Keratinocyte (primary cell): ENCODE data around the gene KIAA1958. TPM values are rescaled to one million over a fixed set of nuclear protein-coding genes. Genes with fewer than 3 reads are reported as not detected.

ENCODE experiments used
- DNase-seq: peaks from one replicate; pipeline ENCODE4 v3.0.0-alpha.2; 2011; ENCODE audit warnings: low read depth, missing footprints, low spot score
- FAIRE-seq: peaks from 2 replicates; lab custom pipeline; 2011; peaks lifted over from hg19 to GRCh38; lab: Jason Lieb, UNC
- H2AFZ ChIP-seq: 2 replicates; pipeline ENCODE4 v1.6.0; 2012; ENCODE audit warnings: low read length, control low read depth, inconsistent platforms; ENCODE audit not compliant: control insufficient read depth
- H3K27ac ChIP-seq: 2 replicates; pipeline ENCODE4 v1.5.1; 2011; ENCODE audit warnings: low read length; ENCODE audit not compliant: control insufficient read depth, insufficient read depth
- H3K27me3 ChIP-seq: 3 replicates; pipeline ENCODE4 v1.6.0; 2011; ENCODE audit warnings: low read length; ENCODE audit not compliant: control insufficient read depth, insufficient read depth; ENCODE audit errors: extremely low read depth
- H3K36me3 ChIP-seq, 2 experiments: 2 replicates in 1 of 2; 3 replicates in 1 of 2; pipeline ENCODE4 v1.5.1; 2011; ENCODE audit warnings: low read length in 2 of 2, mild to moderate bottlenecking in 1 of 2; ENCODE audit not compliant: control insufficient read depth in 2 of 2, insufficient read depth in 2 of 2; ENCODE audit errors: extremely low read depth in 1 of 2
- H3K4me1 ChIP-seq: 3 replicates; pipeline ENCODE4 v1.5.1; 2011; ENCODE audit warnings: low read length; ENCODE audit not compliant: control insufficient read depth, insufficient read depth; ENCODE audit errors: extremely low read depth
- H3K4me2 ChIP-seq: 3 replicates; pipeline ENCODE4 v1.6.0; 2011; ENCODE audit warnings: low read depth, low read length; ENCODE audit not compliant: control insufficient read depth, insufficient read depth; ENCODE audit errors: extremely low read depth
- H3K4me3 ChIP-seq, 3 experiments: fragments of 200-600 bp in 1 of 3; sonication (generic) in 1 of 3; 2 replicates in 2 of 3; 3 replicates in 1 of 3; pipeline ENCODE4 v1.5.1; 2011 to 2016; ENCODE audit warnings: low read length in 3 of 3, mild to moderate bottlenecking in 3 of 3, control low read depth in 2 of 3, inconsistent platforms in 1 of 3, low read depth in 1 of 3, mixed read lengths in 1 of 3, mixed run types in 1 of 3, moderate library complexity in 1 of 3; ENCODE audit not compliant: control insufficient read depth in 2 of 3, insufficient read depth in 2 of 3; ENCODE audit errors: extremely low read depth in 1 of 3
- H3K79me2 ChIP-seq: 2 replicates; pipeline ENCODE4 v1.6.0; 2012; ENCODE audit warnings: low read length; ENCODE audit not compliant: control insufficient read depth, insufficient read depth
- H3K9ac ChIP-seq: 3 replicates; pipeline ENCODE4 v1.6.0; 2011; ENCODE audit warnings: low read length; ENCODE audit not compliant: control insufficient read depth, insufficient read depth; ENCODE audit errors: extremely low read depth
- H3K9me1 ChIP-seq: 3 replicates; pipeline ENCODE4 v1.6.0; 2011; ENCODE audit warnings: low read length; ENCODE audit not compliant: control insufficient read depth, insufficient read depth; ENCODE audit errors: extremely low read depth
- H3K9me3 ChIP-seq: 2 replicates; pipeline ENCODE4 v1.5.1; 2012; ENCODE audit warnings: low read depth, low read length; ENCODE audit not compliant: control insufficient read depth
- H4K20me1 ChIP-seq: 3 replicates; pipeline ENCODE4 v1.6.0; 2011; ENCODE audit warnings: low read length; ENCODE audit not compliant: control insufficient read depth, insufficient read depth; ENCODE audit errors: extremely low read depth
- EZH2 ChIP-seq: IDR thresholded peaks from one replicate; pipeline ENCODE4 v1.6.1; 2012; ENCODE audit warnings: inconsistent platforms, mild to moderate bottlenecking, low read length, moderate library complexity
- dilution Hi-C: fragments of 300-500 bp; cut with MboI; formaldehyde crosslinking; loops from one replicate; pipeline ENCODE4 v1.7.0; 2020; ENCODE audit warnings: low sequenced_read_pairs; ENCODE audit not compliant: extremely low pct_ligation_motif_present
- polyA plus RNA-seq, 5 experiments: library from polyadenylated mRNA; depleted of rRNA in 3 of 5; stranded (reverse) in 3 of 5; stranded (forward) in 1 of 5; unstranded in 1 of 5; fragments of >200 nt; gene quantifications; 1 replicate in 1 of 5; 2 replicates in 3 of 5; 3 replicates in 1 of 5; pipeline versions ENCODE4 v1.2.1 to v1.2.3, GENCODE V29; 2011 to 2012; ENCODE audit warnings: missing spikeins in 2 of 5, low read depth in 1 of 5, low replicate concordance in 1 of 5
- TF ChIP-seq, protein P1 (sequence below), 3 experiments: IDR thresholded peaks in 1 of 3; conservative IDR thresholded peaks in 1 of 3; optimal IDR thresholded peaks in 1 of 3; 2 replicates in 2 of 3; 3 replicates in 1 of 3; pipeline versions ENCODE3 to v1.5.1; 2011; ENCODE audit warnings: low read length in 3 of 3, mild to moderate bottlenecking in 3 of 3, moderate library complexity in 2 of 3, control low read depth in 1 of 3, inconsistent platforms in 1 of 3; ENCODE audit not compliant: insufficient read depth in 2 of 3; ENCODE audit errors: extremely low read depth in 1 of 3

Gene KIAA1958
- polyA plus RNA-seq, 1 donor (not counting 4 experiments of a cell fraction or from before 2014, with no cell fraction given): 0.84 TPM

DNA sequence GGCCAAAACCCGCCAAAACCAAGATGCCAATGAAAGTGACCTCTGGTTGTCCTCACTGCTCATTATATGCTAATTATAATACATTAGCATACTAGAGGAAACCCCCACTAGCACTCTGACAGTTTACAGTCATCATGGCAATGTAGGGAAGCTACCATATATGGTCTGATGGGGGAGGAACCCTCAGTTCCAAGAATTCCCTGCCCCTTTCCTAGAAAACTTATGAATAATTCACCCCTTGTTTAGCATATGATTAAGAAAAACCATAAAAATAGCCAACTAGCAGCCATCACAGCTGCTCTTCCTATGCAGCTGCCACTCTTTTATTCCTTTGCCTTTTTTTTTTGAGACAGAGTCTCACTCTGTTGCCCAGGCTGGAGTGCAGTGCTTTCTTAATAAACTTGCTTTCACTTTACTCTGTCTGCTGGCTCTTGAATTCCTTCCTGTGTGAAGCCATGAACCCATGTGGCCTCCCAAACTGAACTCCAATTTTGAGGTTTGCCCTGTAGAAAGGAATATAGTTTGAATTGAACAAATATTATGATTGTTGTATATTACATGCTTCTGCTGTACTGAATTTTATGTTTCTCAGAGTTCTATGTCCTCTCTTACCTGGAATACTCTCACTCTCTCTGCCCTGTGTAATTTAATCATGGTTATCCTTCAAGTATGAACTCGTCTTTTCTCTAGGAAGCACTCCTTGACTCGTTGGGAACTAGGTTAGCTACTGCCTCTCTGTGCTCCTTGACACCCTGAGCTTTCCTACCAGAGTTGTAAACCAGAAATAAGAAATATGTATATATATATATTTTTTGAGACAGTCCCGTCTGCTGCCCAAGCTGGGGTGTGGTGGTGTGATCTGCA lies 59.8 kb downstream of the KIAA1958 start:
- Histone ChIP-seq H3K79me2 (no peaks in the 10 kb centered on the region), H3K9ac (peak overlapping the region; percentile 35), H3K9me3 (no peaks in the 10 kb centered on the region), H3K27me3 (no peaks in the 10 kb centered on the region), H2AFZ (peak overlapping the region; percentile 69), H3K27ac (peak overlapping the region; percentile 69), H3K4me1 (peaks cover 17% of the 10 kb centered on the region), H3K36me3 (no peaks in the 10 kb centered on the region), H3K4me3 (peak overlapping the region in 2 of 3 experiments; percentile 53), H3K9me1 (no peaks in the 10 kb centered on the region), H4K20me1 (no peaks in the 10 kb centered on the region), H3K4me2 (peak overlapping the region; percentile 91)
- no peak for DNase-seq
- no peak for FAIRE-seq
- dilution Hi-C loops: no loop called here
- no peak for TF ChIP-seq EZH2
- TF ChIP-seq, protein P1, sequence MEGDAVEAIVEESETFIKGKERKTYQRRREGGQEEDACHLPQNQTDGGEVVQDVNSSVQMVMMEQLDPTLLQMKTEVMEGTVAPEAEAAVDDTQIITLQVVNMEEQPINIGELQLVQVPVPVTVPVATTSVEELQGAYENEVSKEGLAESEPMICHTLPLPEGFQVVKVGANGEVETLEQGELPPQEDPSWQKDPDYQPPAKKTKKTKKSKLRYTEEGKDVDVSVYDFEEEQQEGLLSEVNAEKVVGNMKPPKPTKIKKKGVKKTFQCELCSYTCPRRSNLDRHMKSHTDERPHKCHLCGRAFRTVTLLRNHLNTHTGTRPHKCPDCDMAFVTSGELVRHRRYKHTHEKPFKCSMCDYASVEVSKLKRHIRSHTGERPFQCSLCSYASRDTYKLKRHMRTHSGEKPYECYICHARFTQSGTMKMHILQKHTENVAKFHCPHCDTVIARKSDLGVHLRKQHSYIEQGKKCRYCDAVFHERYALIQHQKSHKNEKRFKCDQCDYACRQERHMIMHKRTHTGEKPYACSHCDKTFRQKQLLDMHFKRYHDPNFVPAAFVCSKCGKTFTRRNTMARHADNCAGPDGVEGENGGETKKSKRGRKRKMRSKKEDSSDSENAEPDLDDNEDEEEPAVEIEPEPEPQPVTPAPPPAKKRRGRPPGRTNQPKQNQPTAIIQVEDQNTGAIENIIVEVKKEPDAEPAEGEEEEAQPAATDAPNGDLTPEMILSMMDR (optimal IDR thresholded peaks at IDR 0.05 in 1 of 3, IDR thresholded peaks at IDR 0.05 in 1 of 3, conservative IDR thresholded peaks at IDR 0.05 in 1 of 3; ENCODE audit: extremely low read depth in 1 of 3, insufficient read depth in 2 of 3, low read length in 3 of 3): no peak

GRCh38 chr9:112548051-112548440 lies 61.4 kb downstream of the KIAA1958 start:
- H3K9me1 ChIP-seq: no peaks in the 10 kb centered on the region
- peaks cover 17% of the 10 kb centered on the region for H3K4me1 ChIP-seq
- no peaks in the 10 kb centered on the region for H4K20me1 ChIP-seq
- DNase-seq (no peak), FAIRE-seq (no peak)
- H3K4me3 ChIP-seq: no peak overlapping the region
- H3K9me3 ChIP-seq: no peaks in the 10 kb centered on the region
- no peaks in the 10 kb centered on the region for H3K27me3 ChIP-seq
- no peak overlapping the region for H3K9ac ChIP-seq
- no peak overlapping the region for H2AFZ ChIP-seq
- no peak overlapping the region for H3K27ac ChIP-seq
- H3K36me3 ChIP-seq: no peaks in the 10 kb centered on the region
- no peaks in the 10 kb centered on the region for H3K79me2 ChIP-seq
- dilution Hi-C loops: no loop called here
- TF ChIP-seq, protein P1 (optimal IDR thresholded peaks at IDR 0.05 in 1 of 3, IDR thresholded peaks at IDR 0.05 in 1 of 3, conservative IDR thresholded peaks at IDR 0.05 in 1 of 3; ENCODE audit: extremely low read depth in 1 of 3, insufficient read depth in 2 of 3, low read length in 3 of 3): no peak
- TF ChIP-seq EZH2: no peak
- H3K4me2 ChIP-seq: no peak overlapping the region
